Lower leg skin (tissue), 3 donors: Measurements from ENCODE around the gene LRRC8A.

Experiments used
- POLR2A ChIP-seq, 2 donors: fragments of 450-650 bp; IDR thresholded peaks; one replicate each; pipeline ENCODE4 v1.6.1; 2016 to 2017; ENCODE audit warnings: antibody characterized with exemption in 2 of 2, mild to moderate bottlenecking in 1 of 2, moderate library complexity in 1 of 2
- TF ChIP-seq, protein P1 (sequence below), 3 donors: fragments of 450-650 bp; IDR thresholded peaks; one replicate each; pipeline ENCODE4 v1.5.1; 2016; ENCODE audit warnings: antibody characterized with exemption in 3 of 3, mild to moderate bottlenecking in 3 of 3, moderate library complexity in 2 of 3

- TF ChIP-seq, protein P1, sequence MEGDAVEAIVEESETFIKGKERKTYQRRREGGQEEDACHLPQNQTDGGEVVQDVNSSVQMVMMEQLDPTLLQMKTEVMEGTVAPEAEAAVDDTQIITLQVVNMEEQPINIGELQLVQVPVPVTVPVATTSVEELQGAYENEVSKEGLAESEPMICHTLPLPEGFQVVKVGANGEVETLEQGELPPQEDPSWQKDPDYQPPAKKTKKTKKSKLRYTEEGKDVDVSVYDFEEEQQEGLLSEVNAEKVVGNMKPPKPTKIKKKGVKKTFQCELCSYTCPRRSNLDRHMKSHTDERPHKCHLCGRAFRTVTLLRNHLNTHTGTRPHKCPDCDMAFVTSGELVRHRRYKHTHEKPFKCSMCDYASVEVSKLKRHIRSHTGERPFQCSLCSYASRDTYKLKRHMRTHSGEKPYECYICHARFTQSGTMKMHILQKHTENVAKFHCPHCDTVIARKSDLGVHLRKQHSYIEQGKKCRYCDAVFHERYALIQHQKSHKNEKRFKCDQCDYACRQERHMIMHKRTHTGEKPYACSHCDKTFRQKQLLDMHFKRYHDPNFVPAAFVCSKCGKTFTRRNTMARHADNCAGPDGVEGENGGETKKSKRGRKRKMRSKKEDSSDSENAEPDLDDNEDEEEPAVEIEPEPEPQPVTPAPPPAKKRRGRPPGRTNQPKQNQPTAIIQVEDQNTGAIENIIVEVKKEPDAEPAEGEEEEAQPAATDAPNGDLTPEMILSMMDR (IDR thresholded peaks at IDR 0.05), result no peak
- TF ChIP-seq POLR2A (IDR thresholded peaks at IDR 0.05), result no peak
Observed at GRCh38 chr9:128901379-128901778, 19.4 kb downstream of the LRRC8A start.
